Heart left ventricle (tissue), 13 donors: Measurements from ENCODE around the gene LARGE2.

Experiments used
- POLR2A ChIP-seq, 2 donors: fragments of 450-650 bp; IDR thresholded peaks; one replicate each; pipeline ENCODE4 v1.6.1; 2017; ENCODE audit warnings: antibody characterized with exemption in 2 of 2, mild to moderate bottlenecking in 2 of 2, moderate library complexity in 2 of 2
- TF ChIP-seq, protein P1 (sequence below), 12 donors: fragments of 200-600 bp; sonication (generic) in 4 of 12; IDR thresholded peaks; one replicate each; pipeline versions ENCODE4 v1.5.0 to v1.8.0; 2018 to 2022; ENCODE audit warnings: antibody characterized with exemption in 12 of 12, mild to moderate bottlenecking in 5 of 12
- donor health status: ischemic (EF 13 %, LVEDD 7.1; RV severe dilation, severe dysfunction).
- donor health status: DM: no; HTN: yes; CAD: no.
- donor health status: DM: no; HTN: no; CAD: no.
- donor health status: ischemic (EF 25% LVEDD 6.9; RV normal size, moderate dysfunction).
- donor health status: ischemic (EF 25% LVEDD 5.7; RV mildly dilated, moderate dysfunction).
- donor health status: ischemic (EF 35%, LVEDD 5.7; RV mildly dilated, moderate dysfunction).
- donor health status: nonischemic (EF 11% LVEDD 7.7; RV severe dilation, severe dysfunction).
- donor health status: DM: yes; HTN: yes; CAD: no.
- donor health status: PGD.
- donor health status: ischemic (EF 29% LVEDD 5.4; RV normal size, mild dysfunction).
- donor health status: nonischemic (EF 23%, LVEDD 6.1; RV moderate dilation, normal function).

DNA sequence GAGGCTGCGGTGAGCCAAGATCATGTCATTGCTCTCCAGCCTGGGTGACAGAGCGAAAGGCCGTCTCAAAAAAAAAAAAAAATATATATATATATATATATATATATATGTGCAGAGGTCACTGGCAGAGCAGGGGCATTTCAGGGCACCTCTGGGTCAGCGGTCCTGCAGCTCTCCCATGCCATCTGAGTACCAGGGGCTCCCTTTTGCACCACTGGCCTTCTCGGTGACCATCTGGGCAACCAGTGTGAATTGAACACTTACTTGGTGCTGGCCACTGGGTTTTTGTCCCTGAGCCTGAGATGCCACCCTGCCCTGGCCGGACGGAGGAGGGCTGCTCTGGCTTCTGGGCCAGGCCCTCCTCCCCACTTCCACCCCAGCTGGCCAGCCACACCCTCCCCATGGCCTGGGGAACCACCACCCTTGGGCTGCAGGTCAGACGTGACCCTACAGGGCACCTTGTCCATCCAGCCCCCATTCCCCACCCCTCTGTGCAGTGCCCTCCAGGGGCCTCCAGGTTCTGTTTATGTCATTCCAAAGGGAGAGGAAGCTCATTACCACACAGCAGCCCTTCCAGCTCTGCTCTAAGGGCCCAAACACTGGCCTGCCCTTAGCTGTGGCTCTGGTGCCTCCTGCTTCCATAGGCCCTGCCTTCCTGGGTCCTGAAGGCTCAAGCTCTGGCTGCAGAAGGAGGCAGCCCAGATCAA is 26.8 kb upstream of the LARGE2 start:
- TF ChIP-seq POLR2A (IDR thresholded peaks at IDR 0.05) = no peak
- TF ChIP-seq, protein P1, sequence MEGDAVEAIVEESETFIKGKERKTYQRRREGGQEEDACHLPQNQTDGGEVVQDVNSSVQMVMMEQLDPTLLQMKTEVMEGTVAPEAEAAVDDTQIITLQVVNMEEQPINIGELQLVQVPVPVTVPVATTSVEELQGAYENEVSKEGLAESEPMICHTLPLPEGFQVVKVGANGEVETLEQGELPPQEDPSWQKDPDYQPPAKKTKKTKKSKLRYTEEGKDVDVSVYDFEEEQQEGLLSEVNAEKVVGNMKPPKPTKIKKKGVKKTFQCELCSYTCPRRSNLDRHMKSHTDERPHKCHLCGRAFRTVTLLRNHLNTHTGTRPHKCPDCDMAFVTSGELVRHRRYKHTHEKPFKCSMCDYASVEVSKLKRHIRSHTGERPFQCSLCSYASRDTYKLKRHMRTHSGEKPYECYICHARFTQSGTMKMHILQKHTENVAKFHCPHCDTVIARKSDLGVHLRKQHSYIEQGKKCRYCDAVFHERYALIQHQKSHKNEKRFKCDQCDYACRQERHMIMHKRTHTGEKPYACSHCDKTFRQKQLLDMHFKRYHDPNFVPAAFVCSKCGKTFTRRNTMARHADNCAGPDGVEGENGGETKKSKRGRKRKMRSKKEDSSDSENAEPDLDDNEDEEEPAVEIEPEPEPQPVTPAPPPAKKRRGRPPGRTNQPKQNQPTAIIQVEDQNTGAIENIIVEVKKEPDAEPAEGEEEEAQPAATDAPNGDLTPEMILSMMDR (IDR thresholded peaks at IDR 0.05) = no peak
